ENCODE results near the gene STARD9. TPM values are rescaled to one million over a fixed set of nuclear protein-coding genes. Genes with fewer than 3 reads are reported as not detected.

The STARD9 gene
- total and polyA plus RNA-seq, 2 of the 13 experiments (the other 11 are each of a cell fraction or from before 2014, with no cell fraction given), result 5.3 to 7.5 TPM

- peak; percentile 55; the same call in 1 of the 2 replicates for TF ChIP-seq ZNF142 (CRISPR knock-in tag; IDR thresholded peaks at IDR 0.05)
- TF ChIP-seq ZNF652 (CRISPR knock-in tag; IDR thresholded peaks at IDR 0.05; ENCODE audit: borderline replicate concordance, low read depth), result no peak
- TF ChIP-seq ZNF343 (CRISPR knock-in tag; IDR thresholded peaks at IDR 0.05), result no peak
- no peak for TF ChIP-seq SMARCC2 (IDR thresholded peaks at IDR 0.05)
- no peak for TF ChIP-seq ZNF530 (CRISPR knock-in tag; IDR thresholded peaks at IDR 0.05; ENCODE audit: low read depth)
- TF ChIP-seq PCBP2 (optimal IDR thresholded peaks at IDR 0.05; ENCODE audit: low read depth, low read length, poor library complexity, severe bottlenecking), result no peak
- TF ChIP-seq ZNF512B (CRISPR knock-in tag; IDR thresholded peaks at IDR 0.05; ENCODE audit: borderline replicate concordance), result peak; percentile 73; the same call in 1 of the 2 replicates
- TF ChIP-seq GABPB1 (CRISPR knock-in tag; IDR thresholded peaks at IDR 0.05), result peak; percentile 89
- TF ChIP-seq SMAD1 (CRISPR knock-in tag; IDR thresholded peaks at IDR 0.05; ENCODE audit: borderline replicate concordance, low read depth), result peak; percentile 79; the same call in 1 of the 2 replicates
- TF ChIP-seq BCLAF1 (IDR thresholded peaks at IDR 0.05), result no peak
- no peak for TF ChIP-seq CERS6 (CRISPR knock-in tag; IDR thresholded peaks at IDR 0.05)
- TF ChIP-seq ARID3A (IDR thresholded peaks at IDR 0.05; ENCODE audit: low read depth, low read length), result no peak; the same call in 1 of the 2 replicates
- no peak; the same call in 1 of the 2 replicates for TF ChIP-seq ZNF143 (CRISPR knock-in tag; IDR thresholded peaks at IDR 0.05)
Measured at GRCh38 chr15:42548249-42549031, 27.0 kb upstream of the STARD9 start, which contains the start of the genes HAUS2 and LRRC57 (continued).
